GM18511 (cell line): ENCODE measurements around the gene DPYSL3.

Experiments
- ATAC-seq: cut with Tn5 transposase; IDR thresholded peaks from one replicate; pipeline ENCODE4 v1.9.1; 2021; ENCODE audit warnings: mild to moderate bottlenecking, moderate library complexity; ENCODE audit not compliant: unreplicated experiment

The DPYSL3 gene

DNA sequence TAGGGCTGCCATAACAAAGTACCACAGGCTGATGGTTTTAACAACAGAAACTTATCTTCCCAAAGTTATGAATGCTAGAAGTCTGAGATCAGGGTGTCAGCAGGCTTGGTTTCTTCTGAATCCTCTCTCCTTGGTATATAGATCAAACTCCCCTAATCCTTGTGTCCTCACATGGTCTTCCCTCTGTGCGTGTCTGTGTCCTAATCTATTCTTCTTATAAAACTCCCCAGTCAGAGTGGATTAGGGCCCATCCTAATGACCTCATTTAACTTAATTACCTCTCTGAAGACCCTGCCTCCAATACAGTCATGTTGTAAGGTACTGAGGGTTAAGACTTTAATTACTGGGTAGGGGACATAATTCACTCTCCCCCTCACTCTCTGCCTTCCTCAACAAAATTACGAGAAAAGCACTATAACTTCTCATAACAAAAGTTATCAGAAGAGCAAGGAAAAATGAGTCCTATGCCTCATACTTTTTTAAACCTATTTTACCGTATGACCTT lies 68.6 kb downstream of the DPYSL3 start:
- ATAC-seq, result no peak

DNA sequence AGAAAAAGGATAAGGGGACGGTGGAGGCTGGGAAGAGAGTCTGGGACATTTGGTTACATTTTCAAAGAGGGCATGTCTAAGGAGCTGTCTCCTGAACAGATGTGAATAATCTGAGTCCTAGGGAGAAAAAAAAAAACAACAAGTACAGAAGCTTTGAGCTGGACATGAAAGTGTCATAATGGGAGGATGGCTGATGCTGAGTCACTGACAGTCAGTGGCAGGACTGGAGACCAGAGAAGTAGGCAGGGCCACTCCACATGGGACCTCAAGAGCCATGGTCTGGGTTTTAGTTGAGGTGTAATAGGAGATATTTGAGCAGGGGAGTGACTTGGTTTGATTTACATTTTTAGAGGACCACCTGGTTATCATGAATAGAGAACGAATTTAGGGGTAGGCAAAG lies 70.6 kb downstream of the DPYSL3 start:
- ATAC-seq, result no peak

DNA sequence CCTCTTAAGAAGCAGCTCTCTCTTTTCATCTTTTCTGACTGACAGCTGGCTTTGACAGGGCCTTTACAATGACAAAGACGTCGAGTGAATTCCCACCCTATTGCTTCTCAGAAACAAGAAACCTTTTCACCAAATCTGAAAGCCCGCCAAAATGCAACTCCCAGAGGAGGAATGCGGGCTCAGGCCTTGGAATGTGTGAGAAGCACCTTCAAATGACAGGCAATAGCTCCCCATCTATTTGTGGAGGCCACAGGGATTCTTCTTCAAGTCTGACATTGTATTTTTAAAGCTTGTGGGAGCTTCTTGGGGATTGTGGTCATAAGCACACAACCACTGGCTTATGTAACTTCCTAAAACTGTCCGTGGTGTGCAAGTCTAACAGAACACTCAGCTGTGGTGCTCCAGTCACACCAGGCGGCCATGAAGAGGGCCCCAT lies 72.7 kb downstream of the DPYSL3 start:
- ATAC-seq, result no peak

DNA sequence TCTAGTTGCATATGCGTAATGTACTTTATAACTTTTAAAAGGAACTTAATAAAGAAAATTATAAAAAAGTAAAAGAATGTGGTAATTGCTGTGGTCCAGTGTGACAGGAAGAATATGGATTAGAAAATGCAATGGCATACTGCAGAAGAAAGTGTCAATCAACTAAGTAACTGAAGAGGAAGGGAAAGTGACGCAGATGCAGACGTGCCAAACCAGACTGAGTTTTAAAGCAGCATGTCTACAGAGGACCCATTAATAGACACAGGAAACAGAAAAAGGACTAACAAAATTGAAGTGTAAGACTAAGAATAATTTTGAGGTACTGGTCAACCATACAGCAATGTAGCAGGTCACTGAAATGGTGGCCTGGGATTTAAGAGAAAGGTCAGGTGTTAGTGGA lies 73.3 kb downstream of the DPYSL3 start:
- ATAC-seq, result peak; percentile 80

DNA sequence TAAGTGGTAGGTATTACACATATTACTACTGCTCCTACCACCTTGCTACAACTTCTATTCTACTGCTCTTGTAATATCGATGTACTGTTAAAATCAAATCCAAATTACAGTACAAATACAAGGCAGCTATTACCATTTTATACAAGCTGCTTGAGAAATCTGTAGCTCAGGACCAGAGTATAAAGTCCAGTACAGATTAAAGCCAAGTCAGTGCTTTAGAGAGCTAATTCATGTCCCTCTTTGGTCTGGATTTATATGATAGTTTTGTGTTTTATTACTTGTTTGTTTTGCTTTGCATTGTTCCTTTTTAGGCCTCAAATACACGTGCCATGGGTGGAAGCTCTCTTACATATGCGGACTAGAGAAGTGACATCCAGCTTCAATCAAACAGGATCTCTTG lies 75.8 kb downstream of the DPYSL3 start:
- no peak for ATAC-seq

DNA sequence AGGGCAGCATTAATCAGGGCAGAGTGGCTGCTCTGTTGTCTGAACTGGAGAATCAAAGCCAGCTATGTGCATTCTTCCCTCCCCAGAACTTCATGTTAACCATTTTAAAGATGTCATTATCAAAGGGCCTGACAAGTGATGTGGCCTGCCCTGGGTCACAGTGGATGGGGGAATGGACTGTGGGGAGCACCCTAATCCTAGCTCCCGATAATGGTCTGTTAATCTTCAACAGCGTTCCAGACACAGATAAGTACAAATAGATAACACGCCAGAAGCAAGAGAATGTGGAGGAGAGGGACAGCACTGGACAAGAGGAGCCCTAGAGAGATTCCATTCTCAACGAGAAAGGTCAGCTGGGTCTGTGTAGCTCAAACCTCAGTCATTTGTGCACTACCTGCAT lies 77.5 kb downstream of the DPYSL3 start:
- ATAC-seq, result no peak

DNA sequence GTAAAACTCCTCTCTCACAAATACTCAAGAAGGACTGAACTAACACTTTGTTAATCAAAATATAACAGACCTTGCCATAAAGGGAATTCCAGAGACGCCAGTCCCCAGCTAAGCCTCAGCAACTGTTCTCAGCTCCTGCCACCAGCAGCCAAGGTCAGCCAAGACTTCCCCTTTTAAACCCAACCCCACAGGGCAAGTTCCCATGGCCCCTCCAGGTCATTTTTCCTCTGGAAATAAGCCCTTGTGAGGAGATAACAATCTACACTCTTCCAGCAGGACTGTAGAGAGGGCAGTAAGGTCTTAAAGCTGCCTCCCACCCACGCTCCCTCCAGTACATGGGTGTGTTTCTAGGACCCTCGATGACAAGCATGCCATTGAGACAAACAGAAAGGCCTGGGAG lies 78.3 kb downstream of the DPYSL3 start:
- ATAC-seq, result no peak

DNA sequence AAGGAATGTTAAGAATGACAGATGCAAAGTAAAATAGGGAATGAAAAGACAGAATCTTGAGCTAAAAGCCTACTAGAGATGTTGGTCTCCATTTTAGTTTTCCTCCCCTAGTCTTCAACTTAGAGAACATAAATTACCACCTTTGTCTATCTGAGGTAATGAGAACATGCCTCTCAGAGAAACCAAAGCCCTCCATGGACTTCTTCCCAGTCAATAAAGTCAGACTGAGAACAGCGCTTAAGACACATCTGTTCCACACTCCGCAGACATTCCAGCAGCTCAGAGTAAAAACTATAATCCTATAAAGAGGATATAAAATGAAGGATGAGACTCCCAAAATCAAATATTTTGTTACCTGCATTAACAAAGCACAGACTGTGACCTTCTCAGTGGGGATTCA lies 79.2 kb downstream of the DPYSL3 start:
- no peak for ATAC-seq

DNA sequence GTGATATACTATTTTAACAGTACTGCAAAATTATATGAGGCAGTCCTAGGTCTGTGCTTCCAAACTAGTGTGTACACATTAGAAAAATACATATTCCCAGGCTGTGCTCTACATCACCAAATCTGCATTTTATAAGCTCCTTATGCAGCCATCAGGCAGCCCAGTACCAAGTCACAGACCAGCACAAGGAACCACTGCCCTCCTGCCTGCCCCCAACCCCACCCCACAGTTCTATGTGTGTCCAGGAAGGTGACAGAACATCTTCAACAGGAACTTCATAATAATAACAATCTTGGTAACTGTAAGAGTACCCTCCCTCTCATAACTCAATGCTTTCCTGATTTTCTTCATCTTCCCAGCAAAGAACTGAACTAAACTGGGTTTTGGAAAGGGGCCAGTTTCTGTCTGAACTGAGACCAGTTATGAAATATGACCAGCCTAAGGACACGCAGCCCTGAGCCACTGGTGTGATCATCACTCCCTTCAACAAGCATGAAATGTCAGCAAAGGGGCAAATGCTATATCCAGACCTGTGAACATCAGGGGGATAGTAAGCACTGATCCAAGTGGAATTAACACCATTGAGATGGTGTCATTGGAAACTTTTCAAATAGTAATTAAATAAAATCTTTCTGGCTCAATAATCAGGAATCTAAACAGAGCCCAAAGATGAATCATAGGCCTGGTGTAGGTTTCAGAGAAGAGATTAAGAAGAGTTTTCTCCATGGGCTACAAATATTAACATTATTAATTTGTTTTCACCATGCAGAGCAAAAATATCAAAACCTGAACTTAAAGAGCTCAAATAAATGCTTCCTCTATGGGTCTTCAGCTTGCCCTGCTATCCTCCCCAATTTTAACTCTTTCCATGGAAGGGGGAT lies 82.1 kb downstream of the DPYSL3 start:
- ATAC-seq, result no peak

DNA sequence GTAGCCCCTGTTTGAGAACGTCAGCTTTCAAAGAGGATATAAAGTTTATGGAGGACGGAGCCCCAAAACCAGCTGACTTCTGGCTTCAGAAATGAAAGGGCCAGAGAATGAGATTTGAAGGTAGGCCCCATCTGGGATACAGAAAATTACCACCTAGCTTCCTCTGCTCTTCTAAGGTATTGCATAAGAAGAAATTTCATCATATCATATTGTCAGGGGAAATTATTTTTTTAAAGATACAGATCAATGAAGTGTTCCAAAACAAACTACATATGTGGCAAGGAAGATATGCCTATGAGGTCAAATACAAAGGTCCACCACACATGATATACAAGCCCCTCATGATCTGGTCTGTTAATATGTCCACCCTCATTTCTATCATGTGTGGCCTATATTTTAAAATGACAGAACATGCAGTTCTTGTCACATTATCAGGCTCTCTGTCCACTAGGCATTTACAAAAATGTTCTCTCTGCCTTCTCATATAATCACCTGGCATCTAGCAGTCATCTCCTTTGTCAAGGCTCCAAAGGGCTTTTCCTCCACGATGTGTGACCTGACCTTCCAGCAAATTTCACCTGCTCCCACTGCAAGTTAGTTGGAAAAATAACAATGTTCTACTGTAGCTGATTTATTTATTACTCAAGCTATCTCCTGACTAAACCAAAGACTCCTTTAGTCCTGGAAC lies 83.1 kb downstream of the DPYSL3 start:
- no peak for ATAC-seq

DNA sequence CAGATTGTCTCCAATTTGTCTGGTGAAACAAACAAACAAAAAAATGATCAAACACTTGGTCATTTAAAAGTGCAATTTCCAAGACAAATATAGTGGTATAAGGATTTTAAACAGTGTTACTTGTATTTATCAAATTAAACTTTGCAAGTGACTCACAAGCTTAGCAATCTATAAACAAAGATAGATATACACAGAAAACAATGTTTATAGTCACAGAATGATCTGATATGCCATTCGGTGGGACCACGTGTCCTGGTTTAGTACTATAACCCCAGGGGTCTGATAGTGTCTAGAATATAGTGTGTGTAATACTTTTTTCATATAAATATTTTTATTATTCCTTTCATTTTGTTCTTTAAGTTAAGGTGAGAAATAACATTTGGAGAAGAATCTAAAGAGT lies 91.3 kb downstream of the DPYSL3 start:
- ATAC-seq, result no peak

DNA sequence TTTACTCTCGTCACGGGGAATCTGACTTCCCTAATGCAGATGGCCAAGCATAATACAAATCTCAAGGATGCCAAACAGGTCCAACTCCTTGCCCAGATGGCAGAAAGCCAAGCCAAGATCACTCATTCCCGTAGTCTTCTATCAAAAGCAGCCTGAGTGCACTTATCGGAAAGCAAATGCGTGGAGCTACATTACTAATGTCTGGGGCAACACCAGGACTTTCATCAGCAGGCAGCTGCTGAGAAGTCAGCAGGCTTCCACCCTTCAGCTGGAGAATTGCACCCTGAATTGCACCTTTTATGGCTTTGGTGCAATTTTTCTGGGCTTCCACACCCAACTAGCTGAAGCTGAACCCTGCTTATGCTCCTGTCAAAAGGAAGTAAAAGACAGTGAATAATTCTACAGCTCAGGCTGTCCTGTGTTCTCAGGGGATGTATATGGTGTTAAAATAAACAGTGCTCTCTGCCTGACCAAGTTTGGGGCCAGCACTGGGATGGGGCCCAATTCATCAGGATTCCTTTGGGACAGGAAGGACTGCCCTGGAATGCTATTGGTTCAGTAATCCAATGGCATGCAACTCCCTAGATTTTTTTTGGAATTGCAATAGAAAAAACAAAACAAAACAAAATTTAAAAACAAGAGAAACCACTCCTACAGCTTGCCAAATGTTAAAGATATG lies 92.6 kb downstream of the DPYSL3 start:
- ATAC-seq, result no peak

DNA sequence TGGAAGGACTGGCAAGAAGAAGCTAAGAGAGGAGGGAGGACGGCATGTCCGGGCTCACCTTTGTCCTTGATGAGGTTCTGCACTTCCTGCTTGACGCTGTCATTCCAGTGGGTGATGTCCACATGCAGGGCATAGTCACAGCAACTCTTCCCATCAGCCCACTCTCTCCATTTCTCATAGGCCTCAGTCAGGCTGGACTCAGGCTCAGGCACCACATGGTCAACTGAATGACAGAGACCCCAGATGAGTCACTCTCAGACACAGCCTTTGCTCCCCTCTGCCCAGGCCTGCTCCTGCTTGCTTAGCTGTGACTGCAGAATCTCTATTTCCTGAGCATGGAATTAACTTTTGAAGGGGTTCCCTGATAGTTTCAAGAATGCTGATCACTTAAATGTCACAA lies 94.2 kb downstream of the DPYSL3 start:
- no peak for ATAC-seq

DNA sequence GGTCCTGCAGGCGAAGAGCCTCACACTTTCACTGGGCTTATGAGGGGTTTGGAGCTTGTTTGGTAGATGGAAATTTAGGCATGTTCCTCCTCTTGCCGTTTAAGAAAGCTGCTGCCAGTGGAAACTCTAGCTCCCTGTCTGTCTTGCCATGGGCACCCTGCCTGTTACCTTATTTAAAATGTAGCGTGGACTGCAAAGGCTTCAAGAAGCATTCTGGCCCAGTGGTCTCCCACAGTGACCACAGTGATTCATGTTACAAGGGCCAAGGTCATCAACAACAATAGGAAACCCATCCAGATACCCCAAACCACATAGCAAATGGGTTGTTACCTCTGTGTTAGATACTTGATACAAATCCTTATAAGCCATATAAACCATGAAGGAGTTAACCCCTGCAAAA lies 96.6 kb downstream of the DPYSL3 start:
- ATAC-seq, result no peak

DNA sequence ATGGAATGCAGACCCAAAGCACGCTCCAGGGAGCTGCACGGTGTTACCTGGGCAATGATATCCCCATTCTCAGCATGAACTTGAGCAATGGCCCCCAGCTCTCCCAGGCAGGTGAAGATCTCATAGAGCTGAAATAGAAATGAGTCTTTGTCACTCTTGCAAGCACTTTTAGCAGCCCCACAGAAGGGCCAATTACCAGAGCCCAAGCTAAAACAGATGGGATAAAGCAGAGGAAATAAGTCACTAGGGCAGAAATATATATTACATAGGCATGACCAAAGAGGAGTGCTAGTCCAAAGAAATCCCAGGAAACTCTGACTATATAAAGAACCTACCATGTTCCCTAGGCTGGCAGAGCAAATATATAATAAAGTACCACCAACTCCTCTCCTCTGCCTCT lies 97.3 kb downstream of the DPYSL3 start:
- ATAC-seq, result no peak

DNA sequence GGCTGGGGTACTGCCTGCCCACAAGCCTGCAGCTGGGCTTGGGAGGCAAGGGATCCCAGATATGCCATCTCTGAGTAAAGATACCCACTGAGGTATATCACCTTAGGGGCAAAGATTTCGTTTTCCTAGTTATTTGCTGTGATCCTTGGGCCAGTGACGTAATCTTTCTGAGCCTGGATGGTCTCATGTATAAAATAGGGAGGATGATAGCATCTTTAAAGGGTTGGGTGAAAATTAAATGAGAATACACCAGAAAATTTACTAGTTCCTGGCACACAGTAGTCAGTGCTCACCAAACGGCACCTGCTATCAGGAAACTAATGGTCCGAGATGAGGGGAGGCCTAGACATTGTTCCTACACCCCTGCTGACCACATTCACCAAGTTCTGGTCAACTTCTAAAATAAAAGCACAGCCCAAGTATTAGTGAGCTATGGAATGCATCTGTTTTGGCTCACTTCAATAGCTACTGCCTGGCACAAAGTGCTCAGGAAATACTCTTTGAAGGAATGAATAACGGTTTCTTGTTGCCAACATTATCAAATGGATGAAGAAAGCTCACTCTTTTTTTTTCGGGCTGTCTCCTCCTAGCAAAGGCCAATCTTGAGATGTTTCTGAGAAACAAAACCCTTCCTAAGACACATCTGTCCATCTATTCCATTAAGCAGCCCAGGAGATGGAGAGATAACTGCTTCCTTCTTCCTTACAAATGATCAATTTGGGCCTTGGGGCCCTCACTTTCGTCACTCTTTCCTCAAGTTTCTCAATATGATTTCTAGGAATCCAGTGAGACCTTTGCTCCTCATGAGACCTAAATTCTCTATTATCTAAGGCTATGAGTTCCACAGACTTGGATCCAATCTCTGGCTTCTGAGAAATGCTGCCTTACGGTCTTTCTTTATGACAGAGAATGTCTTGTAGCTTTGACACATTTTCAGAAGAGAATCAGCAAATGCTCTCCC lies 98.2 kb downstream of the DPYSL3 start:
- no peak for ATAC-seq

DNA sequence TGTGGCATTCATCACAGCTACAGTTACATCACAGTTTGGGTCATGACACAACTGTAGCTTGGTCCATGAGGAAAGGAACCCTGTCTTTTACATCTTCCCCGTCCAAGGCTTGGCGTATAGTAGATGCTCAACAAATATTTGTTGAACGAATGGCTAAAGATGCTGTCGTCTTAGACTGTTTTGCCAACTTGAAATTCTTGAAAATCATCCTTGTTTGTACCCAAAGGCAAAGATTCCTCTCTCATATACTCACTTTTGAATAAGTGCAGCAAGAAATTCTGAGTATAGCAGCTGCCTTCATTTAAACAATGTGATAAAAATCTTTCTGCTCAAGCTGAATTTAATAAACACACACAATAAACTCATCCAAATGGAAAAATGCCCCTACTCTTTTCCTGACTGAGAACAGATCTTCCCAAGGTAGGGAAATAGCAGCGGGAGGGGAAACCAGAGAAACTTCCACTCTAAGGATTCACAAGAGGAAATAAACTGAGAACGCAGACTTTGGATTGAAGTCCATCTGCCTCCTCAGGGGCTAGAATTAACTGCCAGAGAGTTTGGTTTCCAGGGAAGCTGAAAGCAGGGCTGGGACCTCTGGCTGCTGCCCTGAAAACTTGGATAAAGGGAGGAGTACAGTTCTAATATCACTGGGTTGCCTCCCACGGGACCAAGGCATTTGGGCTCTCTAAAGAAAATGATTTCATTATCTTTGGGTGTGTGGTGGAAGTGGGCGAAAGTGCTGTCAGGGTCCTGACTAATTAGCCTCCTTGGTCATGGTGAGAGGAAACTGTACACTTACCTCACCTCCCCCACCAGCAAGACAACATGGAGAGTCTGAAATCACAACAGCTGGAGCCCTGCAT lies 99.1 kb downstream of the DPYSL3 start:
- ATAC-seq, result no peak

DNA sequence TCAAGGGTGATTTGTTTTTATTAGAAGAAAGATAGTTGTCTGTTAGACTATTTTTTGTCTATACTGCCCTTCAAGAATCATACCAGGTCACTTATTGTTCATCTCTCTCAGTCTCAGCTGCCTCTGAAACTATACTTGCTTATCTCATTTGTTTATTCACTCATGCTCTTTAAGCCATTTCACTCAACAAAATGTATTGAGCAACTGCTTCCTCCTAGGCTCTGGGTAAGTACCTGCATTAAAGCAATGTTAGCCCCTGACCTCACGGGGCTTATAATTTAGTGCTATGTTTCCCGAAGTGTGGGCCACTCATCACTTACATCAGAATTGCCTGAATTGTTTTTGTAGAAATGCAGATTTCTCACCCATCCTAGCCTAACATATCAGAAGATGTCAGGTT lies 100.9 kb downstream of the DPYSL3 start:
- ATAC-seq, result no peak

DNA sequence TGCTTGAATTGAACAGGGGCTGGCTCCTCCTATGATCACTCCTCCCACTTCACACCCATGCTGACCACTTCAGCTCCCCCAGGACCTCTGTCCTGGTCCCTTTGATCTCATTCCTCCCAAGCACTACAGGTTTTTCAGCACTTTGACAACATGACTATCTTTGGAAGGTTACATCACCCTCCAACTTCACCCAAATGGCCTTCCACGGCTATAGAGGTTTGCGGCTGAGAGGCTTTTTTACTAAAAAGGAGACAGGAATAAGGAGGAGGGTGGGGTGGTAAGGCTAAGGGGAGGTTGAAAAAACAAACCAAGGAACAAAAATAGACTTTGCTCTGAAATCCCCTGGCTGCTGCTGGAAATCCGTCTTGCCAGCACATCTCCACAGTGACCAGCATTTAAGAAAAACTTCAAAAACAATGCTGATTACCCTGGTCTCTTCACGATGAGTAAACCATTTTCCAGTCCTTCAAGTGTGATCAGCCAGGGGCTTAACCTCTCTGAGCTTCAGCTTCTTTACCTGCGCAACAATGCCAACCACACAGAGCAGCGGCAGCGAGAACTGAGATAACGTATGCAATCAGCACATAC lies 102.7 kb downstream of the DPYSL3 start:
- ATAC-seq, result no peak
